H4 (cell line): Measurements from ENCODE around the gene LDLRAD4. TPM values are rescaled to one million over a fixed set of nuclear protein-coding genes. Genes with fewer than 3 reads are reported as not detected.
A peak's percentile ranks its signal among the peaks of the same experiment; 100 is the strongest.

Source experiments
- DNase-seq: peaks from one replicate; pipeline ENCODE4 v3.0.0-alpha.2; 2015; ENCODE audit warnings: low spot score
- total RNA-seq: library from RNA; depleted of rRNA; stranded (reverse); fragments of >200 nt; shearing (Covaris generic); gene quantifications from 2 replicates; pipeline ENCODE4 v1.2.3, GENCODE V29; 2014

The LDLRAD4 gene
- total RNA-seq, 1 experiment from 2014 or later = 6.9 TPM

DNA sequence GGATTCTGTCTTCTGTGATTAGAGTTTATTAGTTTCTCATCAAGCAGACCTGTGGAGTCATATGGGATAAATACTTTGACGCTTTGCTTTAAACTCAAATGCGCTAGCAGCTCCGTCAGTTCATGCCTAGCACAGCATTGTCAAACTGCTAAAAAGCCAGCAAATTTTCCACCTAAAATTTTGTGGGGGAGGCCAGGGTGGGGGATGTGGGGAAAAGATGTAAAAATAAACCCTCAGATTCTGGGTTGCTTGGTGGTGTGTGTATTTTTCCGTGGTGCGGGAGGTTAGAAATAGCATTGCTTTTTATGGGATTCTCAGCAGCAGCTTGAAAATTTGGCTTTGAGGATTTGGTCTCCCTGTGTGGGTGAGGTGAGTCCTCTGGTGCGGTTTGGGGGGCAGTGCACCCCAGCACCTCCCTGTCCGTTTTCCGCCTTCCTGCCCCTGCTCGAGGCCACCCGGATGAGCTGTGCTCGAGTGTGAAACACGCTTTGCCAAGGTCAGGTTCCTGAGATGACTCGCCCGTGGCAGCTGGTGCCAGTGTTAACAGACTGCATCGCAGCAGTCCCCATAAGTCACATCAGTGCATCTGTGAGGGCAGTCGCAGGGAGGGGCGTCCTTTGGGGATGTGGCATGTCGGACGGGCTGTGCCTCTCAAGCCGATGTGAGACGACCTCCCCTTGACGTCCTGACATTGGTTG lies 65.9 kb downstream of the LDLRAD4 start:
- no peak for DNase-seq

DNA sequence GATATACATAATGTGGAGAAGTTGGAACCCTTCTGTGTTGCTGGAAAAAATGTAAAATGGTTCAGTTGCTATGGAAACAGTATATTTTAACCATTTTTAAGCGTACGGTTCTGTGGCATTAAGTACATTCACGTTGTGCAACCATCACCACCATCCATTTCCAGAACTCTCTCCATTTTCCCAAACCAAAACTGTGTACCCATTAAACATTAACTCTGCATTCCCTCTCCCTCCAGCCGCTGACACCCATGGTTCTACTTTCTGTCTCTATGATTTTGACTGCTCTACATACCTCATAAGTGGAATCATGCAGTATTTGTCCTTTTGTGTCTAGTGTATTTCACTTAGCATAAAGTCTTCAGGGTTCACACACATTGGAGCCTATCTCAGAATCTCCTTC lies 67.3 kb downstream of the LDLRAD4 start:
- DNase-seq = no peak

DNA sequence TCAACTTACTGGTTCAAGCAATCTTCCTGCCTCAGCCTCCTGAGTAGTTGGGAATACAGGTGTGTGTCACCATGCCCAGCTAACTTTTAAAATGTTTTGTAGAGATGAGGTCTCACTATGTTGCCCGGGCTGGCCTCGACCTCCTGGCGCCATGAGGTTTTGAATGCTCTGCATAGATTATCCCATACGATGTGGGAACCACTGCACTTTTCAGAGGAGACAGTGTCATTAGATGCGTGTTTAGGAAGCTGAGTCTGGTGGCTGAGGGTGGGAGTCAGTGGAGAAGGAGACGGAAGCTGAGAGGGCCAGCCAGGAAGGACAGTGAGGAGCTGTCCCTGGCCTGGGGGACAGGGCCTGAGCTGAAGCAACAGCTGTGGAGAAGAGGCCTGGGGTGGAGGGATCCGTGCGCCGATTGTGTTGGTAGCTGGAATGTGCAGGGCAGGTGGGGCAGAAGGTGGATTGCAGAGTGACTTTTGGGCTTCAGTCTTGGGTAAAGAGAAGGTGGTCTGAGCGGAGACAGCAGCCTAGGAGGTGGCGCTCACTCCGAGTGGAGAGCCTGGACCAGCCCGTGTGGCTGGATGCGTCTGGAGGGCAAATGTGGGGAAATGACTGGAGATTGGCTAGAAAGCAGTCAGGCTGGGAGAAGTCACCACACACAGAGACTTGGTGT lies 68.0 kb downstream of the LDLRAD4 start:
- DNase-seq = no peak

DNA sequence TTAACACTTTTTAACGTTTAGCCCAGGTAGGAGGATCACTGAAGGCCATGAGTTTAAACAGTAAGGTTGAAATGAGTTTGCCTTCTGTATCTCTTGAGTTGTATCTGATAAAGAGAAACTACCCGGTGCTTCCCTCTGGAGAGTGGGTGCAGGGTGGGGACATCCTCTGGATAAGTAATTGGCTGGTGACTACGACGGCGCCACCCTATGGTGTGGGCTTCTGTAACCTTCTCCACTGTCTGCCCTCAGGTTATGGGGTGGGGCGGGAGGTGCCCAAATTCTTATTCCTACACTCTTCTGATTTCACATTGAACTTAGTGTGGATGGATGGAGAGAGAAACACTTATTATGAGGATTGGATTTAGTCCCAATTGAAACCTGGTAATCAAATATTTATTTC lies 68.8 kb downstream of the LDLRAD4 start:
- no peak for DNase-seq

DNA sequence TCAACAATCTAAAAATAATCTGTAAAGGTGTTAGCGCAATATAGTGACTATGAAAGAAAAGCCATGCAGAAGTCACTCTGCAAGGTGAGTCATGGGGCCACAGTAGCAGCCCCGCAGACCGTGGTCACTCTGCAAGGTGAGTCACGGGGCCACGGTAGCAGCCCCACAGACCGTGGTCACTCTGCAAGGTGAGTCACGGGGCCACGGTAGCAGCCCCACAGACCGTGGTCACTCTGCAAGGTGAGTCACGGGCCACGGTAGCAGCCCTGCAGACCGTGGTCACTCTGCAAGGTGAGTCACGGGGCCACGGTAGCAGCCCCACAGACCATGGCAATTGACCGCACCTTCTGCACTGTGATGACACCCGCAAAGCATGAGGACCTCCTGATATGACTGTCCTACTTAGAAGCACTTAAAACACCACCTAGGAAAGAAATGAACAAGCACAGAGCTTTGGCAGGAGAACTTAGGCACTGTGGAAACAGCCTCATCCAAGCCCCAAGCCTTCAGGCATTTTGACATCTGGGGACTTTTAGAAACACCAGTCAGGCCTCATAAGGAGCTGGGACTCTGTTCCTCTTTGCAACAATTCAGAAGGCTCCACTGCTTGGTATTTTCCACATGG lies 70.1 kb downstream of the LDLRAD4 start:
- no peak for DNase-seq

DNA sequence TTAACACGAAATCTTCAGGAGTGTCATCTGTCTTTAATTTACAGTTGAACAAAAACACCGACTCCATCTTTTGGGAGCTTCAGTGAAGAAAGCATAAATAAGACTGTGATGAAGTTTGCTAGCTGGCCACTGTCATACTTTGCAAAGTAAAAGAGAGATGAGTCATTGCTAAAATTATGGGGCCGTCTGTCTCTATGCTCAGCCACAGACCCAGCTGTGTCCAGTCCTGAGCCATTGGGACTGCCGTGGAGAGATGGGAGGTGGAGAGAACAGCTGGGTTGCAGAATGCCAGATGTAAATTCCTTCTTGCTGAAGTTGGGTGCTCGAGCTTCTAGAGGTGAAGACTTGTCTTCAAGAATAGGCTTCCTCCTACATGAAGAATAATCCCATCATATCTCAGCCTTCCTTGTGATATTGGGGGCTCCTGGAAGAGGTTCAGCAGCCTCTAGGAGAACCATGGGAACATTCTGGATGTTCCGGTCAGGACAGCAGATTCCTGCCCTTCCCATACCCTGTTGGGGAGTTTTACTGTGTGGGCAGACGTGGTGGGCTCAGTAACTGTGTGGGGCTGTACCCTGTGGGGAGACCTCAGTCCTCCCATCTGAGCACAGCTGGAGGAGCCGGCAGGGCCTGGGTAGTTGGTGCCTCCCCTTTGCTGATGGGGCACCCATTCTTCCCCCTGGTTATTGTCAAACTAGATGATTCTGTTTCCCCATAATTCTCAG lies 71.1 kb downstream of the LDLRAD4 start:
- DNase-seq = peak; percentile 40

DNA sequence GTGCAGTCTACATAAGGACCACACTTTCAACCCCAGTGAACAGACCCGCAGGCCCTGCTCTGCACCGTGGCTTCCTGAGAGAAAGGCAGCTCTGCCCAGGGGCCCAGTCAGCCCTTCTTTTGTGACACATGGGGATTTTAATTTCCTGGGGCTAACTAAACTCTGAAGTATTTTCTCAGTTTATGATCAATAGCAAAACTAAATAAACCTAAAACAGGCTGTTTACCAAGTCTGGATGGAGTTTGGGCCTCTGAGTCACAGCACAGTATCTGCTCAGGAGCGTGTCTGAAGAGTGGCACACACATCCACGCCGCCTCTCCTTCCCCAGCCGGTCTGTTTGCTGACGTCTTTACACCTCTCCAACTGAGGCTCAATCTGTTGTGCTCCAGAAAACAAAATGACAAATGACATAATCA lies 72.3 kb downstream of the LDLRAD4 start:
- no peak for DNase-seq

DNA sequence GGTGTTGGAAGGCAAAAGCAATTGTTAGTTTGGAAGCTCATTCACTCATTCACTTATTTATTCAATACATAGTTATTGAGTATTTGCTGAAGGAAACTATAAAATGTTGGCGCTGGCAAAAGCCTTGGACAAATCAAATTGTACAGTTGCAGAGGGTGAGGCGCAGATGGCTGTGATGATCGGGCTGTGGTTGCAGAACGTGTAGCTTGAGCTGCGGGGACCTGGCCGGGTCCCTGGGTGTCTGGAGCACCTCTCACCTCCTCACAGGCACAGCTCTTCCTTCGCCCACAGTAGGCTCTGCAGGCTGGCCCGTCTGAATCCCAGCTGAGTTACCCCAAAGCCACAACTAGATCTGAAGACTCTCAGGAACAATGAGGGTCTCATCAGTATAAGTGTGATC lies 72.7 kb downstream of the LDLRAD4 start:
- DNase-seq = no peak

DNA sequence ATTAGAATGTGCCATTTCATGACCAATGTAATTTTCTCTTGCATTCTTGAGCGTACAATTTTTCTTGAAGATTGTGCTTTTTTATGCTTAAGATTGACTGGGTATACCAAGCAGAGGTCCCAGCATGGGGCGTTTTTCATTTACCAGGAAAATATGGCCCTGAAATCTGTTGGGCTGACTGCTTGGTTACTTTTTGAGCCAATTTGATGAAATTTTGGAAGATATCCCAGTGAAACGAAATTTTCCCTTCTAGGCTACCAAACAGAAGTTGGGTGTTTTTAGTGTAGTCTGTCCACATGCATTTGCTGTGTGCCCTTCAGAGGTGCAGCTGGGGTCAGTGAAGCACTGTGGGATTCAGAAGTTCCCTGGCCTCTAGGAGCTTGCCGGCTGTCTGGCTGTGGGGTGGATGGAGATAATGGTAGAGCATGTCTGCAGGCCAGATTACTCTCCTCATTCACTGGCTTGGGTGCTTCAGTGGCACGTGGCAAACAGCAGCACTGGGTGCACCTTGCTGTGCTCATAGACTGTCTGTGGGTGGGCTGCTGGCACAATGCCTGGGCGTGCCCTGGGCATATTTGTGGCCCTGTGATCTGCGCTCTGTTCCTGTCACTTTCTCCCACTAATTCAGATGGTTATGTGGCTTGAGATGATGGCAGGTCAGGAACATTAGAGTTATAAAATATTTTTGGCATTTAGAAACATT lies 73.3 kb downstream of the LDLRAD4 start:
- DNase-seq = no peak

DNA sequence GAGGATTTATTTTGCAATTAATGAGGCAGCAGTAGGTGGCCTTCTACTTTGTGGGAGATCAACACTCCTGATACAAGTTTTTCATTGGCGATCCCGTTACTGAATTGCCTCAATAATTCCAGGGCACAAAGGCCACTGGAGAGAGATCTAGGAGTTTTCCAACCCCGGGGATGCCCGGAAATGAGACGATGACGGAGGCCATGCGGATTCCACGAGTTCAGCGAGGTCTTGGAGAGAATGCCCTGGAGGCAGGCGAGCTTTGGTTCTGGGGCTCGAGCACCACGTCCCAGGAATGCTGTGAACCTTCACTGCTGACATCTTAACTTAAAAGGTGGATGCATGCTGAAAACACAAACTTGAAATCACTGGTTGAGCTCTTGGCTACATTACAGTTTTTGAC lies 74.2 kb downstream of the LDLRAD4 start:
- no peak for DNase-seq

DNA sequence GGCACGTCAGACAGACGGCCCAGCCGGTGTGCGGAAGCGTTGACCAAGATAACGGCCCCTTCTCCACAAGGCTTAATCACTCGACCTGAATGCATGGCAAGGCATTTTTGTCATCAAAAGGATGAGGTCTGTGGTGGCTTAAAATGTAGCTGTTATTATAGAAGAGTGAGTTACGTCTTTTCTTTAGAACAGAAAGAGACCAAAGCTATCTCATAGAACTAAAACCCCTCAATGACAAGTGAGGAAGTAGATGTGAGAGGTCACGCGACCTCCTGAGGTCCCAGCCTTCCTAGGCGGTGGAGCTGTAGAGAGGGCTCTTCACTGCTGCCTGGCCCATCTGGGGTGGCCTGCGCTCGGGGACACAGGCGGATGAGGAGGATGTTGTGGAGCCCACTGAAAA lies 75.7 kb downstream of the LDLRAD4 start:
- DNase-seq = no peak

DNA sequence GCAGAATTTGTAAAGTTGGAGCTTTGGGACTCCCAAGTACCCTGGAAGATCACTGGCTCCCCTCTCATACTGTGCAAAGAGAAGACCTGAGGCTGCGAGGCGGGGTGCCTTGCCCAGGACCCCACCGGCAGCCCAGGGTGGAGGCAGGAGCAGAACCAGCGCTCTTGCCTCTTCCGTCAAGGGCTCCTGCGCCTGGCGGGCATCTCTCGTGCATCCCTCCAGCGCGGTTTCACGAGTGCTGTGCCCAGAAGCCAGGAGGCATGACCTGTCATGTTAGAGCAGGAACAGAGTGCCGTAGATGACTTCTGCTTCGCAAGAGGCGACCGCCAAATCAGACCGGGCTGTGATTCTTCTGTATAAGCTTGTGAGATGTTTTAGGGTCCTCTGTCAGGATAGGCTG lies 77.3 kb downstream of the LDLRAD4 start:
- DNase-seq = no peak

DNA sequence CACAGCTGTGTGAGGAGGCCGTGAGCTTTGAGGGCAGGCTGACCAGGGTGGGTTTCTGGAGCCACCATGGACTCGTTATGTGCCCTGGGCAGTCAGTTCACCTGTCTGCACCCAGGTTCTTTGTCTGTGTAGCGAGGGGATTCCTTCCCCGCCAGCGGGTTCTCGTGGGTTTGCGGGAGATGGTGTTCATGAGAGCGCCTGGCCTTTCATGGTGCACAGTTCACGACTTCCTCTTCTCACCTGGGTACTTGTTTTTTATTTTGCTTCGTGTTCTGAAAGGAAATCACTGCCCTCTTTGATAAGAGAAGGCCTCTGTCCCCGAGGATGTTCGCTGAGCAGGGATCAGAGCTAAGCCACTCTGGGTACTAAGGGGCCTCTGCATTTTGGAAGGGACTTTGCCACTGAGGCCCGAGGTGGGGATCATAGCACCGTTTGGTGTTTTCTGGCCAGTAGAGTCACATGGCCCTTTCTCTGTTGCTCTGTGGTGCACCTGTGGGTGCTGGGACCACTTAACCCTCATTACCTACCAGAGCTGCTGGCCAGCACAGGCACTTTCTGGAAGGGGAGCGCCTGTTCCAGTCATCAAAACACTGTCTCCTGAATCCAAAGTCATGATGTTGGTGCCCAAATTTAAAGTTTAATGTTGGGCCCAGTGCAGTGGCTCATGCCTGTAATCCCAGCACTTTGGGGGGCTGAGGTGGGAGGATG lies 78.5 kb downstream of the LDLRAD4 start:
- DNase-seq = no peak

DNA sequence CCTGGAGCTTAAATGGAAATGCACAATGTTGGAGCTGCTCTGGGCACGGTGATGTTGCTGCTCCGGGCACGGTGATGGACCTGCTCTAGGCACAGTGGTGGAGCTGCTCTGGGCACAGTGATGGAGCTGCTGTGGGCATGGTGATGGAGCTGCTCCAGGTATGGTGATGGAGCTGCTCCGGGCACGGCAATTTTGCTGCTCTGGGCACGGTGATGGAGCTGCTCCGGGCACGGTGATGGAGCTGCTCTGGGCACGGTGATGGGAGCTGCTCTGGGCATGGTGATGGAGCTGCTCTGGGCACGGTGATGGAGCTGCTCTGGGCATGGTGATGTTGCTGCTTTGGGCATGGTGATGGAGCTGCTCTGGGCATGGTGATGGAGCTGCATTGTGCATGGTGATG lies 79.7 kb downstream of the LDLRAD4 start:
- no peak for DNase-seq

DNA sequence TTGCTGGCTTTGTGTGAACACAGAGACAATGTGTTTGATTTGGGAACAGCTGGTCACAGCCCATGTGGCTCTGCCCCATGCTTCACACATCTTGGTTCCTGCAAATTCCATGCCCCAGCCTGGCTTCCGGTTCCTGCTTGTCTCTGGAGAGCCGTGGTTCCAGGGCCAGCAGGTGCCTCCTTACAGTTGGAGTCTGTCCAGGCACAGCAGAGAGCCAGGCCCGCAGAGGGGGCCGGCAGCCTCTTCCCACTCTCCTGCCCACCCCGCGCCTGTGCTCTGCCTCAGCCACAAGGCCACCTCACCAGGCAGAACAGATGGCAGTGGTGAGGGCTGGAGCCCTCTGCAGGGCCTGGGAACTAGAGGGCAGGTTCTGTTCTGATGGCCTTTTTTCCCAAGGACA lies 81.5 kb downstream of the LDLRAD4 start:
- DNase-seq = no peak

DNA sequence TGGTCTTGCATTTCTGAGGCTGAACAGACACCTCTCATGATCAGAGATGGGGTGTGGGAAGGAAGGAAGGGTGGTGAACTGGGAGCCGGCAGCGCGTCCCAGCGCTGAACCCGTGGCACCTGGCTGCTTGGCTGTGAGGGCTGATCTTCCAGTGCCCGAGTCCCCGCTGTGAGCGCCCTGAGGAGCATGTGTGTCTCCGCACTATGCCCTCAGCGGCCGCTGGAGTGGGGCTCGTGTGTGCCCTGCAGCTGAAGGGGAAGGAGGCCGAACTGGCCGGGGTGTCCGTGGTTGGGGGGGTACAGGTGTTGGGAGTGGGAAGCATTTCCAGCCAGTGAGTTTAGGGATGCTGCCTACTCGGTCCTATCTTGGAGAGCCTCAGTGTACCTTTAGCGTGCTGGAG lies 82.2 kb downstream of the LDLRAD4 start:
- no peak for DNase-seq

DNA sequence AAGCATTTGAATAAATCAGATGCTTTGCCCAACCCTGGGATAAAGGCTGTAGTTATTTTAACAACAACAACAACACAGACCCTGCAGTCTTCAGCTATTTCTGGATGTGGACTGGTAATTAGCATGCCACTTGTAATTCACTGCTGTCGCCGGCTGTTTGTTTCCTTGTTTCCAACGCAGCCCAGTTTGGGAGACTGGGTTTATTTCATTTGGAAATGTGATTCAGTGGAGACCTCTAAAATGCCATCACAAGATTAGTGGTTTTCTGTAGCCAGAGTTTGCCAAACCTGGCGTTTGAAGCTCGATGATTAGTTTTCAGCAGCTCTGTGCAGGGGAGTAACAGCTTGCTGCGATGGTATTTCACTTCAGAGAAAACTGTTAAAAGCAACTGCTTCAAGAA lies 83.5 kb downstream of the LDLRAD4 start:
- DNase-seq = no peak

DNA sequence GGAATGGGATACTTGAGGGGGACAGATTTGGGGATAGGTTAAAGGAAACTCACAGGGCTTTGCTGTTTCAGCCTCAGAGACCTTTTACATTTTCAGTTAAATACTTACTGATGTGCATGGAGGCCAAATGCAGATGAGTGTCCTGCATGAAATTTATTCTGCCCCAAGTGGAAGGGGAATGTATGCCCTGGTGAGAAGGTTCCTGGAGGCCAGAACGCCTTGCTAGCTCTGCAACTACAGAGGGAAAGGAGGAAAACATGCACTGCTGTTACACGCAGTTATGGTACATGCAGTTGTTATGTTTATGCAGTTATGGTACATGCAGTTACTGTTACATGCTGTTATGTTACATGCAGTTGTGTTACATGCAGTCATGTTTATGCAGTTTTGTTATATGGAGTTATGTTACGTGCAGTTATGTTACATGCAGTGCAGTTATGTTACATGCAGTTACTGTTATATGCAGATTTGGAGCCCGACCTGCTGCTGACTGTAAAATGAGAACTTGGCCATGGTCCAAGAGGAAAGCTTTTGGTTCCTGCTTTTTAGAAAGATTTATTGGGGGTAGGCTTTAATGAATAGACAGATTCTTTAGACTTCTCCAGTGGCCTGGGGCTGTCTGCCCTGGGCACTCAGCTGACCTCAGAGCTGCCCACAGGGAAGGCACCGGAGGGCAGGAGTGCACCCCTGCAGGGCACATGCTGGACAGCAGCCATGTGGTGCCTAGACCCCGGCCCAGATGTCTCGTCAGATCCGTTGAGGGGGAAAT lies 84.1 kb downstream of the LDLRAD4 start:
- no peak for DNase-seq

DNA sequence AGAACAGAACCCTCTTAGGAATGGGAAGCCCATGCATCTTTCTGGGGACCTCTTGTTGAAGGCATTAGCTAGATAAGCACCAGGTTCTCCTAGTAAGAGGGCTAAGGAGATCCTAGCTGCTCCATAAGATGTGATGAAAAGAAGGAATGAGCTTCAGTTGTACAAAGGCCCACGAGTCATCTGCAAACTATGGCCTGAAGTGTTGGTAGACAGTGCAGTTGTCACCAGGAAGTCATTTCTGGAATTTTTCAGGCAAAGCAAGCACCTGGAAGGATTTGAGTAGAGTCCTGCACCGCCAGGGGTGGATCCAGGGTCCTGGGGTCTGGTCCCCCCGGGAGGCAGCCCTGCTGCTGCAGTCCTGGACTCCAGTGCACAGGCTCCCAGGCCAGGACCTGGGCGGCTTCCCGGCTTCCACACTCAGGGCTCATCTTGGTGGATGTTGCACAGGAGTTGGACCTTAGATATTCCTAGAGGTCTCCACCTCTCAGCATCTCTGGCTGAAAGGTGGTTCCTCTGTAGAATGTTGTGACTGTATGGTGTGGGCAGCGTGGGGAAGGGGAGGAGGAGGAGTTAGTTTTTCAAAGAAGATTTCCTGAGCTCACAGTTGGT lies 85.3 kb downstream of the LDLRAD4 start:
- no peak for DNase-seq

DNA sequence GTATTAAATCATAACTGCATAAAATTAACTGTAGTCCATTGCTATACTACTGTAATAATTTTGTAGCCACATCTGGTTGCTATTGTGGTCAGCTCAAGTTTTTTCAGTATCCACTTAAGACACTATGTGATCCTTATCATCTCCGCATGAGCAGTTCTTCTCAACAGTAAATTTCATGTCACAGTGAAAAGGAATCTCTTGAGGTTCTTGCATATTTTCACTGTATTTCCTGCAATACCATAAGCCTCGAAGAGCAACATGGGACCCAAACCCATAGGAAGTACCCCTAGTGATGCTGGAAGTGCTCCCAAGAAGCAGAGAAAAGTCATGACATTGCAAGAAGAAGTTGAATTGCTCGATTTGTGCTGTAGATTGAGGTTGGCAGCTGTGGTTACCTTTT lies 86.7 kb downstream of the LDLRAD4 start:
- no peak for DNase-seq
